ENCODE data around the gene GRIK1.

GRIK1 gene

GRCh38 chr21:29661672-29662442 lies 277.9 kb downstream of the GRIK1 start:
- DNase-seq, result no peak

DNA sequence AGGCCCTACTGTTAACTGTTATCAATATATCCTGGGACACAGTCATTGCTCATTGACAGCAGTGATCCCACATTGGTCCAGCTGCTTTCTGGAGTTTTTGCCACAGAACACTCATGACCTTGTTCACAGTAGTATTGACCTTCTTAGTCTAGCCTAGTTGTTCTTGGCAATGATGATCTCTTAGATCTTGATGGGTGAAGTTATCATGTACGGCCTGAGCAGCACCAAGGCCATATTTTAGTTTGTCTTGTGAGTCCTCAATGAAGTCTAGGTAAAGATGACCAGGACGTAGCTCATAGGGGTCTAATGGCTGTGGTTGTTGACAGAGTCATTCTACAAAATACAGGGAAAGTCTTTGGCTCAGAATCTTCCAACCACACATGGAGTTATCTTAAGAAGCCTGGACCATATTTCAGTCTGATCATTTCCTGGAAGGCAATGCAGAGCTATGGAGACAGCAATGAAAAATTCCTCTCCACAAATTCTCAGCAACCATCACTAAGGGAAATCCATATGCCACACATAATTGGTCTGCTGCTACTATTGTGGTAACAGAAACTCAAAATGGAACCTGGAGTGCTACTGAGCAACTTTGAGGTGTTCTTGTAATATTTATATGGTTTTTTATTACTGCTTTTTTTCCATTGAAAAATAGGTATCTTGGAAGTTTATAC lies 279.6 kb downstream of the GRIK1 start:
- DNase-seq, result no peak

GRCh38 chr21:29658934-29659203 lies 280.9 kb downstream of the GRIK1 start:
- no peak for DNase-seq

DNA sequence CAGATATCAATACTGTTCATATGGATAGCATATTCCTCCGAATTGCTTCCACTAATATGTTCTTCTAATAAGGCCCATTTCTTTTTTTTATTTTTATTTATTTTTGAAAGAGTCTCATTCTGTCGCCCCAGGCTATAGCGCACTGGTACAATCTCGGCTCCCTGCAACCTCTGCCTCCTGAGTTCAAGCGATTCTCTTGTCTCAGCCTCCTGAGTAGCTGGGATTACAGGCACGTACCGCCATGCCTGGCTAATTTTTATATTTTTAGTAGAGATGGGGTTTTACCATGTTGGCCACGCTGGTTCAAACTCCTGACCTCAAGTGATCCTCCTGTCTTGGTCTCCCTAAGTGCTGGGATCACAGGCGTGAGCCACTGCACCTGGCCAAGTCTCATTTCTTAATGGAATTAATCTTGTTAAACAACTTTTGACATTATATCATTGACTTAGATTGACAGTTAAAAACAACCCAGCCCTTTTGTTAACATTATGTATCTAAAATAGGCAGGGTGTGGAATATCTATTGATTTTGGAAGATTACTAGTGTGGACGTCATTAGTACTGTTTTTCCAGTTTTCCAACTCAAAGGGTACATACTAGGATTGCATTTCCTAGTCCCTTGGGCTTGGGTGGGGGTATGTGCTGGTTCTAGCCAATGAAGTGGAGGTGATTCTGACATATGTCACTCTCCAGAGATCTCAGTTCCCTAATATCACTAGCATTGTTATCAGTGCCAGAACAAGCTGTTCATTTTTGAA lies 281.4 kb downstream of the GRIK1 start:
- no peak for DNase-seq

- DNase-seq, result no peak
Measured at GRCh38 chr21:29657240-29657989, 282.4 kb downstream of the GRIK1 start.

GRCh38 chr21:29656504-29657239 lies 283.1 kb downstream of the GRIK1 start:
- no peak for DNase-seq

- no peak for DNase-seq
Measured at GRCh38 chr21:29655577-29655976, 284.2 kb downstream of the GRIK1 start.

- DNase-seq, result no peak
Measured at GRCh38 chr21:29654855-29655254, 284.9 kb downstream of the GRIK1 start.

GRCh38 chr21:29654203-29654602 lies 285.6 kb downstream of the GRIK1 start:
- no peak for DNase-seq

DNA sequence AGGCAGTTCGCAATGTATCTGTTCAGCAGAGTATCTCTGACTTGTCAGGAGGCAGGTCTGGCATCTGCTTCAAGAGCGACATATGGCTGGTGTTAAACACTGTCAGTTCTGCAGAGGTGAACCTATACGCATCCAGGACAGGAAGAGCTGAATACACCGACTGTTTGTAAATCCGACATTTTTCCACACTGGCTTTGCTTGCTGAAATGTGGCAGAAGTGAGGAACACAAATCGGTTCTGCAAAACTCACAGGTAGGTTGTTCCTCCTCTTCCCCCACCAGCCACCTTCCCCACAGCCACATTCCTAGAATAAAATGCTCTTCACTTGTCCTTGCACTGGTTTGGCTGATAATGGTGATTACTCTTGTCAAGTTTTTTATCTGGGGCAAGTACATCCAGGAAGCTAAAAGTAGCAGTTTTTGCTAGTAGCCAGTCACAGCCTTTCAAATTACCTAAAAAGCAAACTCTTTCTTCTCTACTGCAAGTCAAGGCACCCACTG lies 289.2 kb downstream of the GRIK1 start:
- DNase-seq, result no peak

- DNase-seq, result no peak
Measured at GRCh38 chr21:29649406-29649814, 290.4 kb downstream of the GRIK1 start.

DNA sequence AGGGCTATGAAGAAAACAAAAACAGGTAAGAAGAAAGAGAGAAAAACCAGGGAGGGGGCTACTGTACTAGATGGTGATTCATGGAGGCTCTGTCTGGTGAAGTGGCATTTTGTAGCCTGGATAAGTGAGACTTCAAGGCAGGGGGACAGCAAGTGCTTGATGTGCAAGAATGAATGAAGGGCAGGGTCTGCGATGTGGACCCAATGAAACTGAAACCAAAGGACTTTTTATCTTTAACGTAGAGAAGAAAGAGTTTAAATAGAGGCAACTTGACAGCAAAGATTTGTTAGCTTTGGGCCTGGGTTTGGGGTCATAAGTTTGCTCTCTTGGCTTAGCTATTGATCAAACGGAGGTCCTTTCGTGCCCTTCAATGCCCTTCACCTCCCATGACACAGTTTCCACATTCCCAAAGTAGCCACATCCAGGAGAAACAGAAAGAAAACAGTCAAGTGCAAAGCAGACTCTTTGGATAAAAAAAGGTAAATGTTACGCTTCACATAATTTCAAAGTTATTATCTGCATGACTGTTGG lies 291.0 kb downstream of the GRIK1 start:
- no peak for DNase-seq

DNA sequence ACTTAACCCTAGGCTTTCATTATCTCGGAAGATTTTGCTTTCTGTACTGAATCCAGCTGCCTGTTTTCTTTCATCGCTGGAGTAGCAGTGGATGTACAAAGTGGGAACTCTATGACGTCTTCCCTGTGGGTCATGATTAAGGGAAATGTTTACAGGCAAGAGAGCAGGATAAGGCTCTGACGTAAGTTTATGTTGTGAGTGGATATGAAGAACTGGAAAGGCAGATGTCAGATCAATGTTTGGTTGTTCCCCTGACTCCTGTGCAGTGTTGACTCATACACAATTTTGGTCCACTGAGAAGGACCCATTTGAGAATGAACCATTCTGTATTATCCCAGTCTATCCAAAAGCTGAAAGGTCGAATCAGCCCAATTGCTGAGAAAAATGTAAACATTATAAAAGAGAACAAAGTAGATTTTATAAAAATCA lies 292.4 kb downstream of the GRIK1 start:
- DNase-seq, result no peak

DNA sequence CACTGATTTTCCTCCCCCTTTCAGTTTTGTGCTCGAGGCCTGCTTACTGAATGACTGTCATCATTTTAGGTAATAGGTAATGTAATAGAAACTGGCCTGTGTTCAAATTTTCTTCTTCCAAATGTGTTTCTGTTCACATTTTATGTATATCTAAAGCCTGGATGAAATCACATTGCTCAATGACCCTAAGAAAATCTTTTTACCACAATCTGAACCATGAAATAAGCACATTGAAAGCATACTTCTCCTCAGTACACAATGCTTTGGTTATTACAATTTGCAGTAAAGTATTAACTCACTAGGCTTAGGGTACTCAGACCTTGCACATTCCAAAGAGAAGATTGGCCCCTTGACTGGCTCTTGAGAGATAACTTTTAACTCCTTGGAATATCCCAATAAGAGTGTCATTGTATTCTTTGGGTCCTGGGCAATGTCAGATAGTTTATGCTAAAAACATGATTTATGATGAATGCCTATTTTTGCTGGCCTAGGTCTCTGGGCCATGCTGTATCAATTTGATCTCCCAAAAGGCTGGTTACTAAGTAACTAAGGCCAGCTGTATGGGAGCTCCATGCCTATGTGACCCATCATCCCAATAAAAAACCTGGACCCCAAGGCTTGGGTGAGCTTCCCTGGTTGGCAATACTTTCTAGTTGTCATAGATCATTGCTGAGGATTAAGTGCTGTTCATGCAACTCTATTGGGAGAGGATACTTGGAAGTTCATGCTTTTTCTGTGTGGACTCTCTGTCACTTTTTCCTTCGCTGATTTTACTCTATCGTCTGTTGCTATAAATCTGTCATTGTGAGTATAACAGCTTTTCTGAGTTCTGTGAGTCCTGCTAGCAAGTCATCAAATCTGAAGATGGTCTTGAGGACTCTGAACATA lies 293.9 kb downstream of the GRIK1 start:
- DNase-seq, result no peak

DNA sequence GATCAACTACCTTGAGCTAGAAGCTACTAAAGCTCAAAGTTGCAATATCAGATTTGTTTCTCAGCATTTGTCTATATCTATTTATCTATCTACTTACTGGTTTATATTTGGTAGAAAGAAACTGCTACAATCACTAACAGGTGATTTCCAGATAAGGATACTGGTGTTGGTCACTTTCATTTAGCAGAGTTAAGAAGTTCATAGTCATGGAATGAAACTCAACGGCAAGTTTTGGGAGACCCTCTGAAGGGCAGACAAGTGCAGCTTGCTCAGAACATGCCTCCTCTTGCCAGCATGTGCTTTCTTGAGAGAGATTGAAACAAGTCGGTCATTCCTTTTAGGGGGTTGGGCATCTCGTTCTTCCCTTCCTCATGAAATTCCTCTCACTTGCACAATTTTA lies 296.5 kb downstream of the GRIK1 start:
- no peak for DNase-seq

DNA sequence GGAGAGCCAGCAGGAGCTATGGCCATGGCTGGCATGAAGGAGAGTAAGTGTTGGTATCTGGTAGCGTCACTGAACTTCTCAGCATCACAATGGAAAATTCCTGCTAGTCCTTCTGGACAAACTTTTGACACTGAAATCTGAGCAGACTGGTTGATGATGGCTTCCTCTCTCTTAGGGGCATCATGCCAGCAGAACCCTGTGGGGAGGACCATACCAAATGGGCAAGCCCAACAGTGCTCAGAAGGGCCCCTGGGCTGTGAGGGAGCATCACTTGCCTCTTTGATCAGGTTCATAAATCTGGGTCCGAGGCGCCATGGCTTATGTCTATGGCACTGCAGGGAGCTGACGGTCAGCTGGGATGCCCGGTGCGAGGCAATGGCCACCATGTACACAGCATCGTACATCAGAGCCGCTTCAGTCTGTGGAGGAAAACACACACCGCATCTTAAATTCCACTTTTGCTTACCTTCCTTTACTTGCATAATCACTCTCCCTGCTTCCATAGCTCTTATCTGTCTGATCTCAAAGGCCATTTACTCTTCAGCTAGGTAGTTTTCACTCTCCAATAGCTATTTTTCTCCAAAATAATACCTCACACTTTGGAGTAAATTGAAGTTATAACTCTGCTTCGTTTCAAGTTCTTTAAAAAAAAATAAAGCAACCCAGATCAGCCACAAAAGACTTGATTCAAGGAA lies 297.1 kb downstream of the GRIK1 start:
- DNase-seq, result no peak

DNA sequence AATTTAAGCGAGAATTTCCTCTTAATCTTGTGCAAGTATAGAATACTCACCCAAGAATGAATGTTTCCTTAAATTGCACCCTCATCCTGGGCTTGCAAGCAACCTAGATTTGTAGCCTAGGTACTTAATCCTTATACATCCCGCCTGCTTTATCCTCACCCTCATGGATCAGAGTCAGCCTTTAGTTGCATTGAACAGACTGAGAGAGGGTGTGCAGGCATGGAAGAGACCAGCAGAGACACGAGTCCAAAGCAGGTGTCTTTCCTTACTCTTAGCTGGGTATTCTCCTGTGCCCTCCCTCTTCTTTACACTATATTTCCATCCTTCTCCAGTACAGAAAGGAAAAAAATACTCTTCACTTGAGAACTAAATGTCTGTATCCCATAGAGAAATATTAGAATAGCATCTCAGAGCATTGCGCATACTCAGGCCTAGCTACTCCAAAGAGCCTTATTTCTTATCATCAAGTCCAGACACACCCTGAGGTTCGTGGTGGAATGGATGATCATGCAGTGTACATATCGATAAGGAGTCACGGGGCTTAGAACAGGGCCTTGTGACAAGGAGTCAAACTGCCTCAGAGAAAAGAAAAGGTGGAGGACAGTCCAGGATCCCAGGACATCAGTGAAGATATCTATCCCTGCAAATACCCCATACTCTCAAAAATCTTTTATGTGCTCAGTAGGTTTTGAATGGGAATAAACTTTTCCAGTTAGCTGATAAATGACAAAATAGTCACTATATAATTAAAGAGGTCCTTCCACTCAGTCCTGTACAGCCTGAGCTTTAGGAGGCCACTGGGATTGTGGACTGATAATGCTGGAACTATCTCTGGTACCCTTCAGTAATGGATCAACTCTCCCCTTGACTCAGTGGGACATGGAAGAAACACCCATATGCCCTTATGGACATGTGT lies 297.9 kb downstream of the GRIK1 start:
- no peak for DNase-seq

DNA sequence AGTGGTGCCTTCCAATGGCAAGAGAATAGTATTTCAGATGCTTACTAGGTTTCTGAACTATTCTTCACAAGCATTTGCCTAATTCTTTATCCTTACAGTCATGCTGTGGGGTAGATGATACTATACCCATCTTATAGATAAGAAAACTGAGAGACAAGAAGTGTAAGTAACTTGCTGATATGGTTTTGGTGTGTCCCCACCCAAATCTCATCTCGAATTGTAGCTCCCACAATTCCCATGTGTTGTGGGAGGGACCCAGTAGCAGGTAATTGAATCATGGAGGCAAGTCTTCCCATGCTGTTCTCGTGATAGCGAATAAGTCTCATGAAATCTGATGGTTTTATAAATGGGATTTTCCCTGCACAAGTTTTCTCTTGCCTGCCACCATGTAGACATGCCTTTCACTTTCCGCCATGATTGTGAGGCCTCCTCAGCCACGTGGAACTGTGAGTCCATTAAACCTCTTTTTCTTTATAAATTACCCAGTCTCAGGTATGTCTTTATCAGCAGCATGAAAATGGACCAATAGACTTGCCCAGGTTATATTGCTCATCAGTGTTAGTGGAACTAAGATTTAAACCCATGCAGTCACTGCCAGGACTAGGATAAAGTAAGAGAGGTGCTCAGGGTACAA lies 298.7 kb downstream of the GRIK1 start:
- no peak for DNase-seq

DNA sequence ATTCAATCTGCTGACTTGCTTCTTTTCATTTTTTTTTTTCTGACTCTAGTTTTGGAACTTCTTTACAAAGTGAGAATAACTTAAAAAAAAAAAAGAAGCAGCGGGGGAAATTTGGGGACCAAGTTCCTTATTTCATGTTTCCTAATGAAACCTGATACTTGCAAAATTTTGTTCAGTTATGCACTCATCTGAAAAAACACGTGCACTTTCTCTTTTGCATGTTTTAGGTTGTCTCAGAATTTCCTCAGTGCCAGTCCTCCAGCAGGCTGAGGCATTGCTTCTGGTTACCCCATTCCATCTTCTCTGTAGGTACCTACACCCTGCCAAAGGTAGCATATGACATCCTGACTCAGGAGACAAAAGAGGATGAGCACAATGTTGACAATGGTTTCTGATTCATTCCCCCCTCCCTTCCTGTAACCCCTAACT lies 299.7 kb downstream of the GRIK1 start:
- no peak for DNase-seq
